GM03348 (cell line): Measurements from ENCODE around the gene SBK2.
"Not testable (repeated sequence)": the region's sequence is repeated elsewhere in the genome, so short reads cannot be mapped to it uniquely, and the experiment has no call there.

ENCODE experiments used
- DNase-seq: peaks from one replicate; pipeline ENCODE4 v3.0.0; 2012; ENCODE audit warnings: low spot score

SBK2 gene

GRCh38 chr19:55536951-55537740, at the start of gene SBK2:
Gene SBK2, minus strand, starts transcription at chr19:55537133. Its CDS starts 839 bp downstream, at chr19:55536294.
- no peak for DNase-seq

GRCh38 chr19:55585658-55586339, 48.9 kb upstream of the SBK2 start:
- peak; percentile 82 for DNase-seq

GRCh38 chr19:55584871-55585270, 47.9 kb upstream of the SBK2 start:
- DNase-seq: no peak

GRCh38 chr19:55583897-55584296, 47.0 kb upstream of the SBK2 start:
- DNase-seq: not testable (repeated sequence)

GRCh38 chr19:55582284-55582683, 45.4 kb upstream of the SBK2 start:
- DNase-seq: not testable (repeated sequence)

GRCh38 chr19:55581823-55582223, 44.9 kb upstream of the SBK2 start:
- DNase-seq: no peak

GRCh38 chr19:55581145-55581822, 44.4 kb upstream of the SBK2 start:
- DNase-seq: no peak

GRCh38 chr19:55580628-55581144, 43.8 kb upstream of the SBK2 start, which contains the start of gene ZNF579:
Gene ZNF579, minus strand, starts transcription at chr19:55580848. Its CDS starts 1,209 bp downstream, at chr19:55579639.
- peak; percentile 95 for DNase-seq

- DNase-seq: peak; percentile 59
Measured at GRCh38 chr19:55579766-55580621, 43.1 kb upstream of the SBK2 start.

- DNase-seq: peak; percentile 13
Measured at GRCh38 chr19:55578761-55579747, 42.1 kb upstream of the SBK2 start.

- no peak for DNase-seq
Measured at GRCh38 chr19:55578031-55578760, 41.3 kb upstream of the SBK2 start.

GRCh38 chr19:55576746-55577145, 39.8 kb upstream of the SBK2 start:
- no peak for DNase-seq

- DNase-seq: not testable (repeated sequence)
Measured at GRCh38 chr19:55573929-55574328, 37.0 kb upstream of the SBK2 start.

- not testable (repeated sequence) for DNase-seq
Measured at GRCh38 chr19:55569477-55569876, 32.5 kb upstream of the SBK2 start.

GRCh38 chr19:55567708-55568328, 30.9 kb upstream of the SBK2 start:
- no peak for DNase-seq

- no peak for DNase-seq
Measured at GRCh38 chr19:55566823-55567222, 29.9 kb upstream of the SBK2 start.

GRCh38 chr19:55563261-55563690, 26.3 kb upstream of the SBK2 start:
- peak; percentile 48 for DNase-seq

- DNase-seq: no peak
Measured at GRCh38 chr19:55559684-55560083, 22.8 kb upstream of the SBK2 start.

GRCh38 chr19:55554741-55555152, 17.8 kb upstream of the SBK2 start:
- DNase-seq: no peak
